Breast epithelium (tissue), 4 donors: ENCODE data around the gene ASPHD1. TPM values are rescaled to one million over a fixed set of nuclear protein-coding genes. Genes with fewer than 3 reads are reported as not detected.
A peak's percentile ranks its signal among the peaks of the same experiment; 100 is the strongest.
"Not testable (repeated sequence)": the region's sequence is repeated elsewhere in the genome, so short reads cannot be mapped to it uniquely, and the experiment has no call there.

Source experiments
- DNase-seq, 2 donors: peaks; one replicate each; pipeline ENCODE4 v3.0.0-alpha.2; 2019; ENCODE audit warnings: low spot score in 2 of 2
- H3K27ac ChIP-seq, 2 donors: fragments of 200-600 bp; sonication (generic) in 1 of 2; one replicate each; pipeline ENCODE4 v1.5.1; 2016 to 2019; ENCODE audit warnings: mild to moderate bottlenecking in 1 of 2
- H3K27me3 ChIP-seq, 2 donors: fragments of 200-600 bp; sonication (generic) in 1 of 2; one replicate each; pipeline versions ENCODE4 v1.5.1 to v1.6.0; 2017 to 2019; ENCODE audit warnings: control low read depth in 1 of 2, mild to moderate bottlenecking in 1 of 2
- H3K36me3 ChIP-seq: fragments of 200-600 bp; one replicate; pipeline ENCODE4 v1.5.1; 2019
- H3K4me1 ChIP-seq, 2 donors: fragments of 200-600 bp; sonication (generic); one replicate each; pipeline ENCODE4 v1.5.1; 2016 to 2019; ENCODE audit warnings: control low read depth in 1 of 2
- H3K4me3 ChIP-seq, 3 donors: fragments of 200-600 bp; sonication (generic); 1 replicate in 2 of 3; 2 replicates in 1 of 3; pipeline ENCODE4 v1.5.1; 2016 to 2019; ENCODE audit warnings: mild to moderate bottlenecking in 3 of 3, moderate library complexity in 2 of 3
- H3K9me3 ChIP-seq, 2 donors: fragments of 200-600 bp; sonication (generic) in 1 of 2; one replicate each; pipeline ENCODE4 v1.5.1; 2016 to 2019; ENCODE audit warnings: control low read depth in 1 of 2
- POLR2A ChIP-seq: fragments of 450-650 bp; IDR thresholded peaks from one replicate; pipeline ENCODE4 v1.6.1; 2016; ENCODE audit warnings: antibody characterized with exemption, mild to moderate bottlenecking, moderate library complexity
- POLR2AphosphoS5 ChIP-seq, 3 donors: sonication (generic); formaldehyde crosslinking; IDR thresholded peaks; one replicate each; pipeline ENCODE4 v1.6.1; 2017; ENCODE audit warnings: antibody characterized with exemption in 3 of 3
- intact Hi-C: fragments of 100-400 bp; cut with DNase I; formaldehyde crosslinking; loops from one replicate; pipeline ENCODE4 v1.15.1; 2023; ENCODE audit warnings: low total_unique reads
- total RNA-seq, 3 donors: library from RNA; depleted of rRNA; stranded (reverse); fragments of >200 nt; gene quantifications; one replicate each; pipeline ENCODE4 v1.1.0, GENCODE V29; 2016
- TF ChIP-seq, protein P1 (sequence below), 3 donors: fragments of 450-650 bp; IDR thresholded peaks; one replicate each; pipeline ENCODE4 v1.5.1; 2016 to 2017; ENCODE audit warnings: antibody characterized with exemption in 3 of 3, mild to moderate bottlenecking in 3 of 3, moderate library complexity in 3 of 3

Gene ASPHD1
- total RNA-seq, 3 donors from 2014 or later = 1.3 to 2.5 TPM; not detected in 1

DNA sequence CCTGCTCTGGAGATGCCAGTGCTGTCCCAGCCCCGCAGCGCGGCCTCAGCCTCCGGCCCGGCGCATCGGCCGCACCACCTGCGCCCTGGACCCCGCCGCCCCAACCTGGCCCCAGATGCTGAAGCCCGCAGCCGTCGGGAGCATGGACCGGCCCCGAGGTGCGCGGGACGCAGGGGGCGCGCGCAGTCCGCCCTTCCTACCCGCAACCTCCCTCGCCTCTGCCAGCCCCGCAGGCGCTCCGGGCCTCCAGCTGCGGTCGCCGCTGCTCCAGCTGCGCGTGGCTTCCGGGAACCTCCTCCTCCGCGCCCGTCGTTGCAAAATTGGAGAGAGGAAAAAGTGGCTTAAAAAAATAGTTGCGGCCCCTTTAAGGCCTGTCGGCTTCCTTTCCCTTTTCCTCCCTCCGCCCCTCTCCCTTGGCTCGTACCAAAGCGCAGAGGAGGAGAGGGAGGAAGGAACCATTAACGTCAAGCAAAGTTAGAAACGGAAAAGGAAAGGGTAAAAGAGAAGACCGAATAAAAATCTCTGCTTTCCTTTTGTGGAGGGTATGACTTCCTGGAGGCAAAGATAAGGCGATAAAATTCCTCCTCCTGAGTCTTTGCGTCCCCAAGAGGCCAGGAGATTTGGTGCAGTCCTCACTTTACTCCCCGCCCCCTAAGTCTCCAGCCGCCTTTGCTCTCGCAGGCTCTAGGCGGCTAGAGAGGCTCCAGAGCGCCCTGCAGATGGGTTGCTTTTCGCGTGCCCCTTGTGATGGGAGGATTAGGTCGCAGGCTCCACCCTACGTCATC lies 37.2 kb upstream of the ASPHD1 start, which contains the start of gene CDIPT:
Gene CDIPT (minus strand): TSS at position 343 of the 785 bp plus-strand sequence. CDS start 369 bp downstream, outside the sequence.
- intact Hi-C loops = loop anchor here (10.0 kb wide), 2 partner anchors 58 to 152 kb away; partner anchors contain the start of genes DOC2A and MAZ
- no peaks in the 10 kb centered on the region for H3K9me3 ChIP-seq
- DNase-seq = peak; percentile 87 to 89
- TF ChIP-seq POLR2A (no peak), POLR2AphosphoS5 (IDR thresholded peaks at IDR 0.05) (peak; percentile 73 to 91 (median 78))
- TF ChIP-seq, protein P1, sequence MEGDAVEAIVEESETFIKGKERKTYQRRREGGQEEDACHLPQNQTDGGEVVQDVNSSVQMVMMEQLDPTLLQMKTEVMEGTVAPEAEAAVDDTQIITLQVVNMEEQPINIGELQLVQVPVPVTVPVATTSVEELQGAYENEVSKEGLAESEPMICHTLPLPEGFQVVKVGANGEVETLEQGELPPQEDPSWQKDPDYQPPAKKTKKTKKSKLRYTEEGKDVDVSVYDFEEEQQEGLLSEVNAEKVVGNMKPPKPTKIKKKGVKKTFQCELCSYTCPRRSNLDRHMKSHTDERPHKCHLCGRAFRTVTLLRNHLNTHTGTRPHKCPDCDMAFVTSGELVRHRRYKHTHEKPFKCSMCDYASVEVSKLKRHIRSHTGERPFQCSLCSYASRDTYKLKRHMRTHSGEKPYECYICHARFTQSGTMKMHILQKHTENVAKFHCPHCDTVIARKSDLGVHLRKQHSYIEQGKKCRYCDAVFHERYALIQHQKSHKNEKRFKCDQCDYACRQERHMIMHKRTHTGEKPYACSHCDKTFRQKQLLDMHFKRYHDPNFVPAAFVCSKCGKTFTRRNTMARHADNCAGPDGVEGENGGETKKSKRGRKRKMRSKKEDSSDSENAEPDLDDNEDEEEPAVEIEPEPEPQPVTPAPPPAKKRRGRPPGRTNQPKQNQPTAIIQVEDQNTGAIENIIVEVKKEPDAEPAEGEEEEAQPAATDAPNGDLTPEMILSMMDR (IDR thresholded peaks at IDR 0.05) = peak; percentile 79 to 83 (median 81)
- no peaks in the 10 kb centered on the region for H3K27me3 ChIP-seq
- H3K27ac ChIP-seq = peak within 1 kb of the TSS; percentile 90 to 92
- H3K4me3 ChIP-seq = peak within 1 kb of the TSS; percentile 68 to 97 (median 95)
- no peaks in the 10 kb centered on the region for H3K36me3 ChIP-seq
- peaks cover 3 to 10% of the 10 kb centered on the region in 2 donors for H3K4me1 ChIP-seq

DNA sequence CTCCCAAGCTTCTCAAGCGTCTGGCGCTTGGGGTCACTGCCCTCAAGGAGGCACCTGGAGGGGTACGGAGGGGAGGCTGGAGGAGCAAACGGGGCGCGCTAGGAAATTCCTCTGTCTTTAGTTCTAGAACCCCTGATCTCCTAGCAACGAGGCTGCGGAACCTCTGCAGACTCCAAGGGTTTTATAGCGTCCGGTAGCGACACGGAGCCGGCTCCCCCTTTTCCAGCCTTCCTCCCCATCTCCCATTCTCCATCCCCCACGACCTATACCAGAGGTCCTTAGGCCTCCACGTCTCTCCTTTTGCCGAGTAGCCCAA lies 36.7 kb upstream of the ASPHD1 start:
- H3K9me3 ChIP-seq = no peaks in the 10 kb centered on the region
- H3K27ac ChIP-seq = peak overlapping the region in 1 of 2 donors; percentile 92
- TF ChIP-seq POLR2A (no peak), POLR2AphosphoS5 (IDR thresholded peaks at IDR 0.05) (no peak)
- TF ChIP-seq, protein P1 (IDR thresholded peaks at IDR 0.05) = peak in 1 of 3 donors; percentile 30
- H3K4me3 ChIP-seq = peak overlapping the region in 2 of 3 donors; percentile 68 to 95
- H3K4me1 ChIP-seq = peaks cover 3 to 10% of the 10 kb centered on the region in 2 donors
- H3K36me3 ChIP-seq = no peaks in the 10 kb centered on the region
- intact Hi-C loops = loop anchor here (10.0 kb wide), 2 partner anchors 59 to 151 kb away; partner anchors contain the start of genes DOC2A and MAZ
- no peaks in the 10 kb centered on the region for H3K27me3 ChIP-seq
- no peak for DNase-seq

DNA sequence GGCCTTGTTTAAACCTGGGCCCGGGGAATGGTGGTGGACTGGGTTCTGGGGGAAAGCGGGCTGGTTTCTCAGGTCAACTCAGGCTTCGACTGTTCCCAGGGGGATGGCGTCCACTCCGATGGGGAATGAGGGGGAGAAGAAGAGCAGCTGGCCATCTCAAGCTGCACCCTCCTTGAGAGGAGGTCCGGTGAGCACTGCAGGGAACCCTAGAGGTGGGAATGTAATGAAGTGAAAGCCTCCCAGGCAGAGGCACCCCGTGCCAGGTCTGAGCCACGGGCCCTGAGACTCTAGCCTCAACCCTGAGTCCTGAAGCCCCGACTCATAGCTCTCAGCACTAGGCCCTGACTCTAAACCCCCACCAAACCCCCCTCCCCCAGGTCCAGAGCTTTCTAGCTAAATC lies 36.1 kb upstream of the ASPHD1 start:
- Histone ChIP-seq H3K36me3 (no peaks in the 10 kb centered on the region), H3K27me3 (no peaks in the 10 kb centered on the region), H3K9me3 (no peaks in the 10 kb centered on the region), H3K4me1 (peaks cover 3 to 10% of the 10 kb centered on the region in 2 donors), H3K27ac (no peak overlapping the region), H3K4me3 (no peak overlapping the region)
- no peak for TF ChIP-seq POLR2AphosphoS5 (IDR thresholded peaks at IDR 0.05)
- no peak for DNase-seq
- intact Hi-C loops = loop anchor here (10.0 kb wide), 2 partner anchors 59 to 151 kb away; partner anchors contain the start of genes DOC2A and MAZ

DNA sequence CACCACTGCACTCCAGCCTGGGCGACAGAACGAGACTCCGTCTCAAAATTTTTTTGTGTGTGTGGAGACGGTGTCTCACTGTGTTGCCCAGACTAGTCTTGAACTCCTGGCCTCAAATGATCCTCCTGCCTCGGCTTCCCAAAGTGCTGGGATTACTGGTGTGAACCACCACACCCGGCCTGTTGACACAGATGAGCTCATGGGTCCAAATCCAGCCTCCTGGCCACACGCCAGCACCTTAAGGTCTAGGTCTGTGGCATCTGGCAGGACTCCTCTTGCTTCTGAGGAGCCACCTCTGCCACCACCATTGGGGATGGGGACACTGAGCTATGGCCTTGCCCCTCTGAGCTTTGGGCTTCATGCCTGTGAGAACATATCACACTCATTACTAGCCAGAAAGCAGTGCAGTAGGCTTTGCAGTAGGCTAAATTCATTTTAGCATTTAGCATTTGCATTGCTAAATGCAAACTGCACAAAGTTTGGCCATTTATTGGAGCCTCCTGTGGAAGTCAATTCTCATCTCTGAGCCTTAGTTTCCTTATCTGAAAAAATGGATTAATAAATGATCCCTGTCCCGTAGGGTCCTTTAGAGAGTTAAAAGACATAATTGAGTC lies 31.8 kb upstream of the ASPHD1 start:
- no peak for TF ChIP-seq POLR2AphosphoS5 (IDR thresholded peaks at IDR 0.05)
- TF ChIP-seq, protein P1 (IDR thresholded peaks at IDR 0.05) = no peak
- TF ChIP-seq POLR2A = no peak
- no peak for DNase-seq
- Histone ChIP-seq H3K27me3 (no peaks in the 10 kb centered on the region), H3K36me3 (no peaks in the 10 kb centered on the region), H3K27ac (no peak overlapping the region), H3K9me3 (no peaks in the 10 kb centered on the region), H3K4me1 (no peaks in the 10 kb centered on the region), H3K4me3 (no peak overlapping the region)
- intact Hi-C loops = loop anchor here (10.0 kb wide), 2 partner anchors 64 to 146 kb away; partner anchors contain the start of genes DOC2A and MAZ

DNA sequence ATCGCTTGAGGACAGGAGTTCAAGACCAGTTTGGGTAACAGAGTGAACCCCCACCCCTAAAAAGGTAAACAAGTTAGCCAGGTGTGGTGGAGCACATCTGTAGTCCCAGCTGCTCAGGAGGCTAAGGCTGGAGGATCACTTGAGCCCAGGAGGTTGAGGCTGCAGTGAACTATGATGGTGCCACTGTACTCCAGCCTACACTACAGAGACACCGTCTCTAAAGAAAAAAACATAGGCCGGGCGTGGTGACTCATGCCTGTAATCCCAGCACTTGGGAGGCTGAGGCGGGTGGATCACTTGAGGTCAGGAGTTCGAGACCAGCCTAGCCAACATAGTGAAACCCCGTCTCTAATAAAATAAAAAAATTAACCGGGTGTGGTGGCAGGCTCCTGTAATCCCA lies 31.2 kb upstream of the ASPHD1 start:
- DNase-seq, H3K36me3 ChIP-seq, H3K27ac ChIP-seq, H3K9me3 ChIP-seq, H3K4me1 ChIP-seq, H3K4me3 ChIP-seq, H3K27me3 ChIP-seq: not testable (repeated sequence)
- intact Hi-C loops = loop anchor here (10.0 kb wide), 2 partner anchors 64 to 146 kb away; partner anchors contain the start of genes DOC2A and MAZ
